ENCODE results near the gene CHPF. TPM values are rescaled to one million over a fixed set of nuclear protein-coding genes. Genes with fewer than 3 reads are reported as not detected.

CHPF gene
- total RNA-seq, 1 experiment from 2014 or later = 17.5 TPM

DNA sequence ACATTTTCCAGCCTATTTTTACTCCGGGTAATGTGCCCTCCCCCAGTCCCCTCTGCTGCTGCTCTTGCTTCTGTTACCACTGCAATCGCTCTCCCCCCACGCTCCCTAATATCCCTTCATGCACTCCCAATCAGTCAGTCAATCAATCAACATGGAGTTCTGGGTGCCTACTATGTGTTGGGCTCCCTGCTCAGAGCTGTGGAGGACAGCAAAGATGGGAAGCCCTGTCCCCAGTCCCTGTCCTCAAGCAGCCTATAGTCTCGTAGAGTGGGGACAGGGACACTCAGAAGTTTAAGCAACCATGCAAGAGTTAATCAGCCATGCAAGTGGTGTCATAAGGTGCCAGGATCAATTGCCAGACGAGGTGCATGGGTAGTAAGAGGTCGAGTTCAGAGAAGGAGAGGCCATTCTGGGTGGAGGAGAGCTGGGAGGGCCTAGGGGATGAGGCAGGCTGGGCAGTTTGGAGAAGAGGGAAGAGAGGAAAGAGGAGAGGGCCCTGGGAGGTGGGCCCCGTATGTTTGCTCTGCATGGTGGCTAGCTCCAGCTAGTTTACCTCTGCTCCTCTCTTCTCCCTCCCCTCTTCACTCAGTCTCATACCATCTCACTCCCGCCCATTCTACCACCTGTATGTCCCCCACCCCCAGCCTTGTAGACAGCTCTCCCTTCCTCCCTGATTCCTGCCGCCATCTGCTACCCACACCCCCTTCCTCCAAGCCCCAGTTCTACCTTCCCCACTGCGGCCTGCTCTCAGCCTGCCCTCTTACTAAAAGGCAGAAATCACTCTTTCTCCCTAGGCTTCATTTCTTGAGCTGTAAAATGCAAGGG is 25.4 kb downstream of the CHPF start:
- Histone ChIP-seq H3K4me1 (ENCODE audit: control insufficient read depth, insufficient read depth, low read length) (peaks cover 10% of the 10 kb centered on the region), H3K4me3 (ENCODE audit: low read depth in 2 of 2, low read length in 2 of 2) (no peak overlapping the region), H3K27ac (ENCODE audit: low read length) (no peak overlapping the region), H3K36me3 (ENCODE audit: control insufficient read depth, insufficient read depth, low read length) (no peaks in the 10 kb centered on the region), H3K9me3 (ENCODE audit: control insufficient read depth, insufficient read depth, low read depth, low read length) (no peaks in the 10 kb centered on the region), H3K27me3 (ENCODE audit: control insufficient read depth, insufficient read depth, low read length) (no peaks in the 10 kb centered on the region)
- intact Hi-C loops (cut with micrococcal nuclease; ENCODE audit: unreplicated experiment) (no loop called here), in situ Hi-C loops (cut with HindIII; ENCODE audit: low pct_unique_long_range_greater_than_20kb, low sequenced_read_pairs) (no loop called here)
- ChIA-PET CTCF (interaction anchor here (0.9 to 1.4 kb wide), 3 partner anchors 8 to 24 kb away, joined by 3 to 5 read pairs (median 3); no protein-coding TSS in a partner anchor), POLR2A (interaction anchor here (0.6 kb wide), 1 partner anchor 30 kb away, joined by 3 read pairs; no protein-coding TSS in a partner anchor)
- BruUV-seq (replicated peaks) = no TSS peak
- no peak for TF ChIP-seq SIN3A (IDR thresholded peaks at IDR 0.05; ENCODE audit: borderline replicate concordance, insufficient read depth, low read depth, low read length)
- TF ChIP-seq, protein P1, sequence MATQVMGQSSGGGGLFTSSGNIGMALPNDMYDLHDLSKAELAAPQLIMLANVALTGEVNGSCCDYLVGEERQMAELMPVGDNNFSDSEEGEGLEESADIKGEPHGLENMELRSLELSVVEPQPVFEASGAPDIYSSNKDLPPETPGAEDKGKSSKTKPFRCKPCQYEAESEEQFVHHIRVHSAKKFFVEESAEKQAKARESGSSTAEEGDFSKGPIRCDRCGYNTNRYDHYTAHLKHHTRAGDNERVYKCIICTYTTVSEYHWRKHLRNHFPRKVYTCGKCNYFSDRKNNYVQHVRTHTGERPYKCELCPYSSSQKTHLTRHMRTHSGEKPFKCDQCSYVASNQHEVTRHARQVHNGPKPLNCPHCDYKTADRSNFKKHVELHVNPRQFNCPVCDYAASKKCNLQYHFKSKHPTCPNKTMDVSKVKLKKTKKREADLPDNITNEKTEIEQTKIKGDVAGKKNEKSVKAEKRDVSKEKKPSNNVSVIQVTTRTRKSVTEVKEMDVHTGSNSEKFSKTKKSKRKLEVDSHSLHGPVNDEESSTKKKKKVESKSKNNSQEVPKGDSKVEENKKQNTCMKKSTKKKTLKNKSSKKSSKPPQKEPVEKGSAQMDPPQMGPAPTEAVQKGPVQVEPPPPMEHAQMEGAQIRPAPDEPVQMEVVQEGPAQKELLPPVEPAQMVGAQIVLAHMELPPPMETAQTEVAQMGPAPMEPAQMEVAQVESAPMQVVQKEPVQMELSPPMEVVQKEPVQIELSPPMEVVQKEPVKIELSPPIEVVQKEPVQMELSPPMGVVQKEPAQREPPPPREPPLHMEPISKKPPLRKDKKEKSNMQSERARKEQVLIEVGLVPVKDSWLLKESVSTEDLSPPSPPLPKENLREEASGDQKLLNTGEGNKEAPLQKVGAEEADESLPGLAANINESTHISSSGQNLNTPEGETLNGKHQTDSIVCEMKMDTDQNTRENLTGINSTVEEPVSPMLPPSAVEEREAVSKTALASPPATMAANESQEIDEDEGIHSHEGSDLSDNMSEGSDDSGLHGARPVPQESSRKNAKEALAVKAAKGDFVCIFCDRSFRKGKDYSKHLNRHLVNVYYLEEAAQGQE (IDR thresholded peaks at IDR 0.05; ENCODE audit: insufficient read depth in 1 of 2, low read depth in 2 of 2, low read length in 1 of 2) = no peak
- TF ChIP-seq TCF7L2 (IDR thresholded peaks at IDR 0.05; ENCODE audit: low read depth, low read length) = no peak
- TF ChIP-seq, protein P2, sequence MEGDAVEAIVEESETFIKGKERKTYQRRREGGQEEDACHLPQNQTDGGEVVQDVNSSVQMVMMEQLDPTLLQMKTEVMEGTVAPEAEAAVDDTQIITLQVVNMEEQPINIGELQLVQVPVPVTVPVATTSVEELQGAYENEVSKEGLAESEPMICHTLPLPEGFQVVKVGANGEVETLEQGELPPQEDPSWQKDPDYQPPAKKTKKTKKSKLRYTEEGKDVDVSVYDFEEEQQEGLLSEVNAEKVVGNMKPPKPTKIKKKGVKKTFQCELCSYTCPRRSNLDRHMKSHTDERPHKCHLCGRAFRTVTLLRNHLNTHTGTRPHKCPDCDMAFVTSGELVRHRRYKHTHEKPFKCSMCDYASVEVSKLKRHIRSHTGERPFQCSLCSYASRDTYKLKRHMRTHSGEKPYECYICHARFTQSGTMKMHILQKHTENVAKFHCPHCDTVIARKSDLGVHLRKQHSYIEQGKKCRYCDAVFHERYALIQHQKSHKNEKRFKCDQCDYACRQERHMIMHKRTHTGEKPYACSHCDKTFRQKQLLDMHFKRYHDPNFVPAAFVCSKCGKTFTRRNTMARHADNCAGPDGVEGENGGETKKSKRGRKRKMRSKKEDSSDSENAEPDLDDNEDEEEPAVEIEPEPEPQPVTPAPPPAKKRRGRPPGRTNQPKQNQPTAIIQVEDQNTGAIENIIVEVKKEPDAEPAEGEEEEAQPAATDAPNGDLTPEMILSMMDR (IDR thresholded peaks at IDR 0.05) = no peak
- TF ChIP-seq POLR2AphosphoS5 (IDR thresholded peaks at IDR 0.05; ENCODE audit: low read depth, low read length) = no peak
- ATAC-seq (no peak), DNase-seq (ENCODE audit: low read depth, low spot score) (no peak)

DNA sequence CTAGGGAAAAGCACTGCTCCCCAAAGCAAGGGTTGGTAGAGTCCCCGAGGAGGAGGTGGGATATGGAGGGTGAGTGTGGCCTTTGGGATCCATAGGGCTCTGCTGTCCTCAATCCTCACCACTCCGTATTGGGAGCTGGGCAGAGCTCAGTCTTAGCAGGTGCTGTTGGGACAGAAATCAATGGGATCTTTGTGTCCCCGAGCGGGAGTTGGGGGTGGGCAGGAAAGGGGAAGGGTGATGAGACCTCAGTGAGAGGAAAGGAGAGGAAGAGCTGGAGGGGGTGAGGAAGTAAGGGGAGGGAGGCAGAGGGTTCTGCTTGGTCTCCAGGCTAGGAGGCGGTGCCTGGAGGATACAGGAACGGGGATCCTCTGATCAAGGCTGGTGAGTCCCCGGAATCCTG is 26.7 kb downstream of the CHPF start:
- Histone ChIP-seq H3K36me3 (ENCODE audit: control insufficient read depth, insufficient read depth, low read length) (no peaks in the 10 kb centered on the region), H3K27me3 (ENCODE audit: control insufficient read depth, insufficient read depth, low read length) (no peaks in the 10 kb centered on the region; the same call in 1 of the 2 replicates), H3K4me3 (ENCODE audit: low read depth in 2 of 2, low read length in 2 of 2) (no peak overlapping the region), H3K4me1 (ENCODE audit: control insufficient read depth, insufficient read depth, low read length) (peaks cover 16% of the 10 kb centered on the region), H3K27ac (ENCODE audit: low read length) (no peak overlapping the region), H3K9me3 (ENCODE audit: control insufficient read depth, insufficient read depth, low read depth, low read length) (no peaks in the 10 kb centered on the region)
- TF ChIP-seq POLR2AphosphoS5 (IDR thresholded peaks at IDR 0.05; ENCODE audit: low read depth, low read length) = no peak
- TF ChIP-seq, protein P1 (IDR thresholded peaks at IDR 0.05; ENCODE audit: insufficient read depth in 1 of 2, low read depth in 2 of 2, low read length in 1 of 2) = no peak
- TF ChIP-seq, protein P2 (IDR thresholded peaks at IDR 0.05) = no peak
- no peak for TF ChIP-seq SIN3A (IDR thresholded peaks at IDR 0.05; ENCODE audit: borderline replicate concordance, insufficient read depth, low read depth, low read length)
- no peak for TF ChIP-seq TCF7L2 (IDR thresholded peaks at IDR 0.05; ENCODE audit: low read depth, low read length)
- ATAC-seq = no peak
- ChIA-PET CTCF (no interaction called here), POLR2A (no interaction called here)
- in situ Hi-C loops (cut with HindIII; ENCODE audit: low pct_unique_long_range_greater_than_20kb, low sequenced_read_pairs) (no loop called here), intact Hi-C loops (cut with micrococcal nuclease; ENCODE audit: unreplicated experiment) (no loop called here)
- no TSS peak for BruUV-seq (replicated peaks)
- DNase-seq (ENCODE audit: low read depth, low spot score) = no peak

Measured in Panc1 (cell line).